Activated CD4-positive, alpha-beta T cell treated with anti-CD3 and anti-CD28 coated beads for 48 hours (primary cell): ENCODE data around the gene CCDC66.

Source experiments
- DNase-seq: peaks from one replicate; pipeline ENCODE4 v3.0.0-alpha.2; 2020

Gene CCDC66

DNA sequence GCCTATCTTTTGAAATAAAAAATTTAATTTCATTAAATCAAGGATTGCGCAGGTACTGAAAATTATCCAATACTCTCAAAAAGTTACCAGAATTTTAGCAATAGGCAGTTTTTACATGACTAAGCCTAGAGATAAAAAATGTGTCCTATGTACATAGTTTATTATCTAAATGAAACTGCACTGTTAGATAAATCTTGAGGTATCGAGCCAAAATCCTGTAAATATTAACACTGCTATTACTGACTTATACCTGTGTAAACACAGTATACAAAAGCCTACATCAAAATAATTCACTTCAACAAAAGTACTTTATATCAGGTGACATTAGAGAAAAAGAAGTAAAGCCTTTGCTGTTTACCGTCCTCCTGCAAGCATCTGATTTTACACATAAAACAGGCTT is 65.4 kb downstream of the CCDC66 start:
- DNase-seq = no peak

DNA sequence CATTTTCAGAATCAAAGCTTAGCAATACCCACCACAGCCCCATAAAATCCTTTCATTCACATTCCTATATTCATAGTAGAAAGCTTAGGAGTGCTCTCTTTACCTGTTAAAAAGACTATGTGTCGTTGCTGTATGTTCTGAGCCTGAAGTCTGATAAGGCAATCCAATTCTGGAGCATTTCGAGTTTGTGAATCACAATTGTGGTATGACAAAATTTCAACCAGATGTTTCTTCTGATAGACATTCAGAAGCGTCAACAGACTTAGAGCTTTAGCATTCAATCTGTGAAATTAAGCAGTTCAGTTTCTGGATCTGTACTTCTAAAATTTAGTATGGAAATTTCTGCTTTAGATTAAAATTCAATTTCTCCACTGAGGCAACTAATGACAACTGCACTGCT is 67.8 kb downstream of the CCDC66 start:
- no peak for DNase-seq

DNA sequence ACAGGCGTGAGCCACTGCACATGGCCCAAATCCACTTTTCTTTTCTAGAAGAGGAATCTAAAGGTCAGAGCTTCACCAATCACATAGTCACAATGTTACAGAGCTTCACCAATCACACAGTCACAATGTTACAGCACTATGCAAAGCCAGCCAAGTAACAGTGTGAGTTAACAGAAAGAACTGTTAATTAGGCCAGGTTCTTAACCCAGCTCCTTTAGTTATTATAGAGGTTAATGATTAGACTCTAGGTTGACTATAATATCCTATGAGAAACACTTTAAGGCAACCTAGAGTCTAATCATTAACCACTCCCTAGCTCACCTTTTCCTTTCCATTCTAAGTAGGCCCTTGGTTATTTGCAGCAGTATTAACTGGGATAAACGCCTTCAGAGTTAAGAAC is 72.1 kb downstream of the CCDC66 start:
- no peak for DNase-seq

DNA sequence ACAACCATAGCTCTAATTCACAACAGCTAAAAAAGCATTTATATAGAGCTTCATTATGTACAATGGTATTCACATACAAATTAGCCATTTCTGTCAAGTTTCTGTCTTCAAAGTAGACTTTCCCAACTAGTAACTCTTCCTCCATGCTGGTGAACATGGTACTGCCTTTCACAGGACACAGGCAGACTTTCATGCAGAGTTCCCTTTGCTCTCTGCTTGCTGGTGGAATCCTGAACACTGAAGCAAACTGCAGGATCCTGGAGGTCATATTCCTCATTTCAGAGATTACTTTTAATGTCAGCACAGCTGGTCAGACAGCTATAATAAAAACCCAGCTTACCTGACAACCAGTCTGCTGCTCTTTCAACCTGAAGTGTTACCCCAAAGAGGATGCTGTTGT is 72.5 kb downstream of the CCDC66 start:
- DNase-seq = no peak

DNA sequence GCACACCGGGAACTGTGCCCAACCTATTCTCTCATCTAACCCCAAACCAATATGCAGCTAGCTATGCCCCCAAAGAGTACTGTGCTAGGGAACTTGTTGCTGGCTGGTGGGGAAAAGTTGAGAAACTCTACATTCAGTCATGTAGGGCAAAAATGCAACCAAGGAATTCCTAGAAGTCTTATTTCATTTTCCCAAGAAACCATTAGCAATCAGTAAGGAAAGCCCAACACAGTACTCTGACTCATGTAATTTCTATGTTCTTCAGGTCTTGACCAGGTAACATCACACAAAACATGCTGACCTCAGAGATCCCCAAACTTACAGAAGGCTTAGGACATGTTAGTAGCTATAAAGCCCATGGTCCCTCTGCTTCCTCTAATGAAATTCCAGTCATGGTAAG is 74.0 kb downstream of the CCDC66 start:
- DNase-seq = no peak

DNA sequence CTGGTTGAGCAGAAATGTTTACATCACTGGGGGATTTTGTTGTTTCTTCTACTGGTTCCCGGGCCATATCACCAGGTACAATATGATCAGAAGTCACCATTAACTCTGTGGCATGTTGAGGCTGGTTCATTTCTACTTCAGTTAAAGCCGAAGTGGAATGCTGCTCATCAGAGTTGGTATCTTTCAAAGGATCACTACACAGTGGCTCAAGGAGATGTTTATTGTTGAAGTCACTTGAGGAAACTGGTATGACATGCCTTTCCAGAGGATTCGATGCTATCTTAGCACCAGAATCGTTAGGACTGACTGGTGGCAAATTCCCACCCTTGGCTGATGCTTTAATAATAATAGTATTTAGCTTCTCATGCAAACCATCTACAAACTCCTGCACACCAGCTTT is 76.2 kb downstream of the CCDC66 start:
- DNase-seq = no peak

DNA sequence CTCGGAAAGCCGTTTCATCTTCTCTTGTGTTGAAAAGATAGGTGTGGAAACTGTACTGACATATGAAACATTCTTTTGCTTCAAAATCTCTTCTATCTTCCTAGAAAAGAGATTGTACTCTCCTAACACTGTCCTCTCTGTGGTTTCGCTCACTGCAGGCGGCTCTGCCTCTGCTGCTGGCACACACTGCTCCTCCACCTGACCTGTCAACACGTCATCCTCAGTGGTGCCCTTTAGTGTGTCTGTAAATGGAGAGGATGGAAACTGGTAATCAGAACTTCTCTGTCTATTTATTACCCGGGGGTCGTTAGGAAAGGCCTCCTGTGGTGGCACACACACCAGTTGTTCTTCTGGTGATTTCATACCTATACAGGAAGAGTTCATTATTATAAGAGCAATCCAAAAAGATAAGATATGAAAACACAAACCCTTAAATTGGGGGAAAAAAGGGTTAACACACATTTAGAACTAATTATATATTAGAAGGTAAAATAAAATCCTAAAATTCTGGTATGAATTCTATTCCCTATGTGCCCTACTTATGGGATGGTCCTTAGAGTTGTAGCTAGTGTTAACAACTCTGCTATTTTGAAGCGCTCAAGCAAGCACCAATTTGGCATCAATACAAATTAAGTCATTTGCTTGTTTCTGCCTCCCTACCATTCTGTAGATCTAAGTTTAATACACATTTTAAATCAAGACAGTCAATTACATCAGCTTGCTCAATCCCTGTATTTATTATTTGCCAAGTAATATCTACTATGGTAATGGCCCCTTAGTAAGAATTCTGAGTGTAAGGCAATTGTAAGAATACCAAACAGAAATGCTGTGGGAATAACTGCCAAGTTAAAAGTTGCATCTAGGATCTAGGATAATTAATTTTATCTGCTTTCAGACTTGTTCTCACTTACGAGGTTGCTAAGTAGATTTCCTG is 76.9 kb downstream of the CCDC66 start:
- no peak for DNase-seq

DNA sequence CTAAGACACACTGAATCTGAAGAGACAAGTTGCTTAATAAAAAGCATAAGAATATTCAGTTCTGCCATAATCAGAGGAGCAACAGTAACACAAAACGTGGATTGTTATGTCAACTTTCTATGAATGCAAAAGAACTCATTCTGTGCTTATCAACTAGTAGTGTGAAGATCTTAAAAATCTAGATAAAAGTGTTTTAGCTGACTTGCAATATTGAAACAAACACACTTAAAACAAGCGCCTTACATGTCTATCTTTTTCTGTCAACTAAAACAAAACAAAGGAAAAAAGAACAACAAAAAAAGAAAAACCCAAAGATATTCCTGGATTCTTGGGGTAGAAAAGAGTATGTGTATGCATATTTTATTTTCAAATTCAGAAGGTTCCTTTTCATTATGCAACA is 88.4 kb downstream of the CCDC66 start:
- no peak for DNase-seq

DNA sequence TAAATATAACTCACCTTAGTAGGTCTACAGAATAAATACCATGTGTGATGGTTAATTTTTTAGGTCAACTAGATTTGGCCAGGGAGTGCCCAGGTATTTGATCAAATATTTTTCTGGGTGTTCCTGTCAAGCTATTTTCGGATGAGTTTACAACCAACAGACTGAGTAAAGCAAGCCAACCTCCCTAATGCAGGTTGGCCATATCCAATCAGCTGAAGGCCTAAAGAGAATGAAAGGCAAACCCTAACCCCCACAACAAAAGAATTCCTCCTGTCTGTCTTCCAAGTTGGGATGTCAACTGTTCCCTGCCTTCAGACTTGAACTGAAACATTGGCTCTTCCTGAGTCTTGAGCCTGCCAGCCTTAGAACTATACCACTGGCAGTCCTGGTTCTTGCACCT is 97.5 kb downstream of the CCDC66 start:
- DNase-seq = no peak

DNA sequence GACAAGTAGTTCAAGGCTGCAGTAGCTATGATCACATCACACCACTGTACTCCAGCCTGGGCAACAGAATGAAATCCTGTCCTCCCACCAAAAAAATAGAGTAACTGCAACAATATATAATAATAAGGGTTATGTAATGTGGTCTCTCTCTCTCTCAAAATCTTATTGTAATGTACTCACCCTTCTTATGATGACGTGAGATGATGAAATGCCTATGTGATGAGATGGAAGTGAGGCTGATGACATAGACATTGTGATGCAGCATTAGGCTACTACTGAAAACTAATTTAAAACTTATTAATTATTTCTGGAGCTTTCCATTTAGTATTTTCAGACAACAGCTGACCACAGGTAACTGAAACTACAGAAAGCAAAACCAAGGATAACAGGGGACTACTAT is 98.7 kb downstream of the CCDC66 start:
- DNase-seq = no peak

DNA sequence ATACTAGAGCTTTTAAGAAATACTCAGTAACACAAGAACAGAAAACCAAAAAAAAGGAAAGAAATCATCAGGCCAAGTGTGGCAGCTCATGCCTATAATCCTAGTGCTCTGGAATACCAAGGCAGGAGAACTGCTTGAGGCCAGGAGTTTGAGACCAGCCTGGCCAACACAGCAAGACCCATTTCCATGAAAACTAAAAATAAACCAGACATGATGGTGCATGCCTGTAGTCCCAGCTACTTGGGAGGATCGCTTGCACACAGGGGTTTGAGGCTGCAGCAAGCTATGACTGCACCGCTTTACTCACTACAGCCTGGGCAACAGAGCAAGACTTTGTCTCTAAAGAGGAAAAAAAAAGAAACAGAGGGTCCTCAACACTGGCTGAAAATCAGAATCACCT is 107.8 kb downstream of the CCDC66 start:
- no peak for DNase-seq

DNA sequence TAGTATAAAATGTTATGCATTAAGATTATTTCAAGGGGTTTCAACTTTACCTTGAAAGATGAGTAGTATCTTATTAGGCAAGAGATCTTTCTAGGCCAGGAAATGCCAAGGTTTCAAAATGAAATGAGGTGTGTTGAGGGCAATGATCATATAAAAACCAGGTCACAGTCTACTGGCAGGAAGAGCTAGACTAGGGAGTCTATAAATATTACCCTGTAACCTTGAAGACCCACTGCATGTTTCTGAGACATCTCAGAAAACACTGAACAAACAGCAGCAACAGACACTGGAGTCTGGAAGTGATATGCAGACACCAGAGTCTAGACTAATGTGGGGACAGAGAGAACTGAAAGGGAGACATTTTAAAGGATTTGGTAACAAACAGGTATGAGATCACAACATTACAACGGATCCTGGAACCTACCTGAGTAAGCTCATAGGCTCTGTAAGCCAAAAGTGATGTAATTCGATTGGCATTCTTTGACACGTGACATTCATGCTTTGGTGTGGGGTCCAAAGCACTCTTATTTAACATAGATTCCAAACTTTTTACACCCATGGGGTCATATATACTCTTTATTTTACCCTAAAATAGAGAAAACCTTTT is 111.1 kb downstream of the CCDC66 start:
- DNase-seq = no peak
